Stimulated activated naive CD4-positive, alpha-beta T cell (primary cell): Measurements from ENCODE around the gene NPR3.

ENCODE experiments used
- DNase-seq, 6 experiments: peaks; one replicate each; lab custom pipeline; 2025; lab: John Stamatoyannopoulos, UW

The NPR3 gene, protein sequence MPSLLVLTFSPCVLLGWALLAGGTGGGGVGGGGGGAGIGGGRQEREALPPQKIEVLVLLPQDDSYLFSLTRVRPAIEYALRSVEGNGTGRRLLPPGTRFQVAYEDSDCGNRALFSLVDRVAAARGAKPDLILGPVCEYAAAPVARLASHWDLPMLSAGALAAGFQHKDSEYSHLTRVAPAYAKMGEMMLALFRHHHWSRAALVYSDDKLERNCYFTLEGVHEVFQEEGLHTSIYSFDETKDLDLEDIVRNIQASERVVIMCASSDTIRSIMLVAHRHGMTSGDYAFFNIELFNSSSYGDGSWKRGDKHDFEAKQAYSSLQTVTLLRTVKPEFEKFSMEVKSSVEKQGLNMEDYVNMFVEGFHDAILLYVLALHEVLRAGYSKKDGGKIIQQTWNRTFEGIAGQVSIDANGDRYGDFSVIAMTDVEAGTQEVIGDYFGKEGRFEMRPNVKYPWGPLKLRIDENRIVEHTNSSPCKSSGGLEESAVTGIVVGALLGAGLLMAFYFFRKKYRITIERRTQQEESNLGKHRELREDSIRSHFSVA

DNA sequence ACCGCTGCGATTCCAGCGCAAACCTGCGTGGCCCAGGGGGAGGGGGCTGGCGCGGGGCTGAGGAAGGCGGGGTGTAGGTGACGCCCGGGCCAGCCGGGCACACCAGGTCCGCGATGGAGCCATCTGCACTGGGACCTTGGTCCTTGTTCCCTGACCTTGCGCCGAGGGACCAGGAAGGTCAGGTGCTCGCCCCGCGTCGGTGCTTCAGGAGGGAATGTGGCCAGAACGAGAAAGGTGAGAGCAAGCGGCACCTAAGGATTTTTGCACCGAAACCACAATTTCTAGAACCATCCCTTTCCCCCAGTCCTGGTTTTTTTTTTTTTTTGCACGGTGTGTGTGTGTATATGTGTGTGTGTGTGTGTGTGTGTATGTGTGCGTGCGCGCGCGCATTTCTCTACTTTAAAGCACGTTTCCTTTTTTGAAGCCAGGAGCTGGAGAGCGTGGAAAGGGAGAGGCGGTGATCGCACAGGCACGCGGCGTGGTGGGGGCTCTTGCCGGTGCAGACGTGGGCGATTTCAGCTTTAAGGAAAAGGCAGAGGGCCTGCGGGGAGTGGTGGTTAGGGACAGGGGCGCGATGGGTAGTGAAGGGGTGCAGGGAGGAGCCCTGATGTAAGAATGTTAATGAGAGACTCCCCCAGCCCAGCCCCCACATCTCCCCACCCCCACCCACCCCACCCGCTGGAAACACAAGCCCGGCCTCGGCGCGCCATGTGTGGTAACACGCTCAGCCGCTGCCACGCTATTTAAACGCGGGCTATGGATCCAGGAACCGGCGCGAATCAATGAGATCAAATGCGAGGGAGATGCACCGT is at the start of gene NPR3:
NPR3 (plus strand) TSS at position 772 of the 812 bp plus-strand sequence. CDS start 456 bp downstream, outside the sequence.
- no peak for DNase-seq

DNA sequence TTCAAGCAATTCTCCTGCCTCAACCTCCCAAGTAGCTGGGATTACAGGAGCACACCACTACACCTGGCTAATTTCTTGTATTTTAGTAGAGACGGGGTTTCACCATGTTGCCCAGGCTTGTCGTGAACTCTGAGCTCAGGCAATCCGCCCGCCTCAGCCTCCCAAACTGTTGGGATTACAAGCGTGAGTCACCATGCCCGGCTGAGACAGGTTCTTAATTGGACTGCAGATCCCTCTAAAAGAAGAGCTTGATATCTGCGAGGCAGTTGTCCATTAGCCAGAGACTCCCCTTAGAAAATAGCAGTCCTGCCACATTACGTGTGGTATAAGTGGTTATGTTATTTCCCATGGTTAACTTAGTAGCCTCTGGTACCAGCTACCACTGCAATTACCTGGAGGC is 46.6 kb upstream of the NPR3 start:
- DNase-seq: no peak

DNA sequence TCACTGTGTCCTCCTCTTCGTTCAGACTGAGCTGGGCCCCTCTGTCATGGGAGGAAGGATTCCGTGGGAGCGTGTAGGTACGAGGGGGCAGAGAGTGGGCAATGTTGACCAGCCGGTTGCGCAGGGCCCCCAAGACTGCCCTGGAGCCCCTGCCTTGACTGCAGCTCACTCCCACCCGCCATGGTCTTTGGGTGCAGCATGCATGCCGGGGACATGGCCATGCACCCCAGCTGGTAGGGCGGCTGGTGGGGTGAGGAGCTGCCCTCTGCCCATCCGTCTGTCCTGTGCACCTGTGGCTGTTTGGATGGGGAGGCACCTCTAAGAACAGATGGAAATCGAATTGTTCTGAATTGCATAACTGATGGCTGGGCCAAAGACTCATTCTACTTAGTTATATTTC is 42.6 kb upstream of the NPR3 start:
- no peak for DNase-seq

DNA sequence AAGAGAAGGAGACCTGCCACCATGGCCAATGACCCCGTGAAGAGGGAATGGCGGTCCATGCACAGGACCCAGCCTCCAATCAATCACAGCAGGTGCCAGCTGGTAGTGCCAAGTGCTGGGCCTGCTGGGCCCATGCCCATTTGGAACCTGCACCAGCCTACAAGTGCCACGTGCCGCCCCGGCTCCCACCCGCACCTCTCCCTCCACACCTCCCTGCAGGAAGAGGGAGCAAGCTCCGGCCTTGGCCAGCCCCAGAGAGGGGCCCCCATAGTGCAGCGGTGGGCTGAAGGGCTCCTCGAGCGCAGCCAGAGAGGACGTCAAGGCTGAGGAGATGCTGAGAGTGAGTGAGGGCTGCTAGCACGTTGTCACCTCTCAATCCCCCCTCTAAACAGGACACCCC is 37.8 kb upstream of the NPR3 start:
- DNase-seq: no peak

DNA sequence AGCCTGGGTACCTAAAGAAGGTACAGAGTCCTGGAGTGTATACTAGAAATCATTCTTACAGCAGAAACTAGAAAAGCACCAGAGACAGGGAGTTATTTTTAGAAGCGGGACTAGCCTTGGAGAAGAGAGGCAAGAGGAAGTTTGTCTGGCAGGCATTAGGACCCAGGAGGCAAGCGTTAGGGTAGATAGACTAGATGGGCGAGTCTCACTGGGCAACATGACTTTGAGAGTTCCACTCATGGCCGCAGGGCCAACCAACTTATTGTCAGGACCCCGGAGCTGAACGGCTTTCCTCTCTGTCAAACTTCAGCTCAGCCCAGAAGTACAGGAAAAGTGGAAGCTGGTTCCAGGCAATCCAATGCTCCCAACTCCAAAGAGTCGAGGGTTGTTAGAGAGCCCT is 34.1 kb upstream of the NPR3 start:
- no peak for DNase-seq

DNA sequence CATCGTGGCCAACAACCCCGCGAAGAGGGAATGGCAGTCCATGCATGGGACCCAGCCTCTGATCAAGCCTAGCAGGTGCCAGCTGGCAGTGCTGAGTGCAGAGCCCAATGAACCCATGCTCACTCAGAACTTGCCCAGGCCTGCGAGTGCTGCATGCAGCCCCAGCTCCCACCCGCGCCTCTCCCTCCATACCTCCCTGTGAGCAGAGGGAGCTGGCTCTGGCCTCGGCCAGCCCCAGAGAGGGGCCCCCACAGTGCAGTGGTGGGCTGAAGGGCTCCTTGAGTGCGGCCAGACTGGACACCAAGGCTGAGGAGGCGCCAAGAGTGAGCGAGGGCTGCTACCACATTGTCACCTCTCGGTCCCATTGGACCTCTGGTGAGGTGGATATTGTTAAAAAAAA is 32.6 kb upstream of the NPR3 start:
- no peak for DNase-seq

DNA sequence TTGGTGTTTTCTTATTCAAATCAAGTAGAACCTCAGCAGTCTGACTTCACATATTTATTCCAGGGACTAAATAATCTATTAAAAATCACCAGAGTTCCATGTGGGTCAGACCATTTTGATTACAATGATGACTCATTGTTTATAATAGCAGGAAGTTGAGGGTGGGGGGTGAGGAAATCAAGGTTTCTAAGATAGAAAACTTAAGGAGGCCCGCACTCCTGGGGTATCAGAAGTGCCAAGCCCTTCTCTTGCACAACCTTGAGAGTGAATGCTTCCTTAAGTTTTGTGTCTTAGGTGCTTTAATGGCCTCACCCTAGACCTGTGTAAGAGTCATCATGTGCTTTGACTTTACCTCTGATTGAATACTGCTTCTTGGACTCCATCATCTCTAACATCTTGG is 31.9 kb upstream of the NPR3 start:
- DNase-seq: no peak

DNA sequence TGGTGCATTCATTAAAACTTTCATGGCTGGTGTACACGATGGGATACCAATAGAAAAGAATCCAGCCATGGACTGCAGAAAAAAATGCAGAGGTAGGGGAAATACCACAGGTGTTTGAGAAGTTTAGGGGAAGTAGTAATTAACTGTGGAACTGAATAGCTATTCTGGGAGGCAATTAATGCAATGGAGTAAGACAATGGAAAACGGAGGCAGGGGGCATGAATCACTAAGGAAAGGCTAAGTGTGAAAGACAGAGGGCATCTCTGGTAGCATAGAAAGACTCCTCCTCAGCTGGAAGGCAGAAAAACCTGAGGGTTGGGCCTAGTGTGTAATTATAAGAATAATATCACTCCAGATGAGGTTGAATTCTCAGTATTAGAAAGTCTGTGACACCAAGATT is 30.9 kb upstream of the NPR3 start:
- no peak for DNase-seq

DNA sequence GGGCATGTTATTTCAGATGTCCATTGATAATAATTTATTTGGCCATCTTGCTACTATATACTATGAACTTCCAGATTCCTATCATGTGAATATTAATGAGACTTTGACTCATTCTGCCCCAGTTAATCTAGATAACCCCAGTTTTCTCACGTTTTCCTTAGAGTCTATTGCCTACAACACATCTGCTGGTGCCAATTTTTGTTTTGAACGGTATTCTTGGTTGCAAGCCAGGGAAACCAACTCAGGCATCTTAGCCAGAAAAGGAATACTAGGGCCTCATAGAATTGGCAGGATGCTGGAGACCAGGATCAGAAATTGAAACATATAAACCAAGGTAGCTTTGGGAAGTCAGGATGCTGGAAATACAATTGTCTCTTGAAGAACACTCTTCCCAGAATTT is 28.0 kb upstream of the NPR3 start:
- DNase-seq: no peak

DNA sequence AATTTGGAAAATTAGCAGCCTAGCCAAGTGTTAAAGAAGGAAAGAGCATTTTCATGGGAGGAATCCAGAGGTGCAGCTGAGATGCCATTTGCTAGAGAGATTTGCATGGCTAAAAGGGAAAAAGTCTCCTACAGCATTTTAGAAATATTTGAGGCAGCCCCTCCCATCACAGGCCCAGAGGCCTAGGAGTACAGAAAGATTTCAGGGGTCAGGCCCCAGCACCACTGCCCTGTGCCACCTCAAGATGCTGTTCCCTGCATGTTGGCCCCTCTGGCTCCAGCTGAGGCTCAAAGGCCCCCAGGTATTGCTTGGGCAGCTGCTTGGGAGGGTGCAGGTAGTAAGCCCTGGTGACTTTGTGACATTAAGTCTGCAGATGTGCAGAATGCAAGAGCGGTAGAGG is 26.9 kb upstream of the NPR3 start:
- DNase-seq: no peak

DNA sequence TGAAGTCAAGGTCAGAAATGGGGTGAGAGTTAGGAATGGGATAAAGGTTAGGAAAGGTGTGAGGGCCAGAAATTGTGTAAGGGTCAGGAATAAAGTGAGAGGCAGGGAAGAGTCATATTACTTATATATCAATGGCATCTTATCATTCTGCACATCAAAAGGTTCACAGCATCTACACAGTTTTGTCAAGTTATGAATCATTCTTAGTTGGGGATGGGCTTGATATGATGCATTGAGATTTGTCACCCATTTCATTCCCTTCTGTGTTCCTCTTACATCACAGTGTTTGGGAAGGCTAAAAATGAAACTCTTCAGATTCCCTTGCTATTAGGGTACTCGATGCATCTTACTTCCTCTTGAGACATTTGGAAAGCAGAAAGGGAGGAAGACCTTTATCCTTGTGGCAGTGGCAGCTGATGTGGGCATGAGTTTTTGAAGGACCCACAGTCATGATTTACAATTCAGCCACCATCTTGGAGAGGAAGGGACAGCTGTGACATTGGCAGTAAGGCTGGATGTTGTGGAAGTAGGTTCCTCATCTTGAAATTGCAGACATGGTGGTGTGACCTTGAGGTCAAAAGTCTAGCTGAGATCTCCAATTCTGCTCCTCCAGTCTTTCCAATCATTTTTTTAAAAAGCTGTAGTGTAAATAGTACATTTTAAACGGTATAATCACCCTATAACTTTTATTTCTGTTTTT is 24.2 kb upstream of the NPR3 start:
- DNase-seq: no peak

DNA sequence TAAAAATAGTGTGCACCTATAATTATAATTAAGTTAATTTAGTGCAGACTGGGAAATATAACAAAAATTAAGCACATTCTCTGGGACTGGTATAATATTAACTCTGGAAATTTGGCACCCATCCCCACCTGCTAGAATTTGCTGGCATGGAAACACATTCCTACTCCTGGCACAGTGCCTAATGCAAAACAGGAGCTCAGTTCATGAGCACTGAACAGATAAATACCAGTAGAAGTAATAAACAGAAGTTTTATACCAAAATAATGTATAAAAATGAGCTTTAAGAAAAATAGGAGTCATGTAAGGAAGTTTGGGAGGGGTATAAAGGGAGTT is 23.7 kb upstream of the NPR3 start:
- DNase-seq: no peak

DNA sequence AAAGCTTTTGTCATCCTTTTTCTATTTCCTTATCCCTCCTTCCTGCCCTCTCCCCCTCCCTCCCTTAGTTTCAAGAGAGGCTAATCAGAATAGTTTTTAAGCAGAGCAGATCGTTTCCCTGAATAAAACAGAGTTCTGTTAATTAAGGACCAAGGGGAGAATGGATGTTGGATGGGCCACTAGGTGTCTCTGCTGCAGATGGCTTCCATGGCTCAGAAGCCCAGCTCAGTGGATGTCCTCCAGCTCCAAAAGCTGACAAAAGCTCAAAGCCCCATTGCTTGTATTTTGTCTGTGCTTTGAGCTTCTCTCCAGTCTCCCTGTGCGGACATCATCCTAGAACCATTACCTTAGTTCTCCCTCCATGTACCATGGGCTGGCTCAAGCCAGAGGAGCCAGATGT is 21.0 kb upstream of the NPR3 start:
- DNase-seq: no peak

DNA sequence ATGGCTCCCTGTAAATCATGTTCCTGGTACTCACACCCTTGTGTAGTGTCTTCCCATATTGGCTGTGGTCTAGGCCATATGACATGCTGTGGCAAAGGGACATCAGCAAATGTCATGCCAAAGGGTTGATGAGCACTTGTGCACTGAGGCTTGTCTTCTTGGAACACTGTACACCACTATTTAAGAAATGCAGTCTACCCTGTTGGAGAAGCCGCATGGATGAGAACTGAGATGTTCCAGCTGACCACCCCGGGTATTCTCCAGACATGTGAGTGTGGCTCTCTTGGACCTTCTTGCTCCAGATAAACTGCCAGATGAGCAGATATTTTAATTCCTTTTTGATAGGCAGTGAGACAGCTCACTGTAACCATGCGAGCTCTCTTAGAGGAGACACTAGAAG is 20.5 kb upstream of the NPR3 start:
- no peak for DNase-seq

DNA sequence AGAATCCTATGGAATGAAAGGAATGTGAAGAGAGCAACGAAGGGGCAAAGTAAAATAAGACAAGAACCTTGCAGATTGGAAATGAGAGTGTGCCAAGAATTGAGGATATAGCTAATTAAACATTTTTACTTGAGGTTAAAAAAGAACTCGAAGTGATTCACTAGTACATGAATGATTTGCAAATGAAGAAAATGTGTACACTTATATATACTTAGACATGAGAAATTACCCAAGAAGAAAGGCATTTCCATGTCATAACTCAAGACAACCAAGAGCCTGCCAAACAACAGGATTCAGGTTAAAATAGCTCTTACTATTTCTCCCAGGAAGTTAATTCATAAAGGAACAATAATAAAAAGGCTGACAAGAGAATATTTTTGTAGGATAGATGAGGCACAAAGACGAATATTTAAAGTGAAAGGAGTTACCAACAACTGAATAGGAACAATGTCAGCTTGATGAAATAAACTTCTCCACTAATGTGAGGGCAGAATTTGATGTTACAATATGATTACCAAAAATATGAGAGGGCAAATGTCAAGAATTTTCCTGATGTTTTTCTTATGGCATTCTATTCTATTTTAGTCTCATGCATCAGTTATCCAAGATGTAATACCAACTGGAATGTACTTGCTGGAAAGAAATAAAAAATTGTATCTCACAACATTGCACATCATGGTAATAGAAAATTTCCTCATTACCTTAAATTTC is 18.9 kb upstream of the NPR3 start:
- DNase-seq: no peak

DNA sequence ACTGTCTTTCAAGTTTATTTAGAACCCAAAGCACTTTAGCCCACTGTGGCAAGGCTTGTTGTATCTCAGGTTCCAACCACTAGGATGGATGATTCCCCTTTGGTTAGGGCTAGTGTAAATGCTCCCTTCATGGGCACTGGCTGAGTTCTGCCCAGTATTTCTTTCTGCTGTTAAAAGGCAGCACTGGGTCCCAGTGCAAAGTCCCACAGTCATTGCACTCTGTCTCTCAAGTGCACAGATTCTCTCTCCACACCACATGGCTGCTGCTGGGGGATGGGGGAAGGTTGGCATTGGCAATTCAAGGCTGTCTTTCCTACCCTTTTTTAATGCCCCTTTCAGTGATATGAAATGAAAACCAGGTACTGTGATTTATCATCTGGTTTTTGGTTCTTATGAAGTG is 7.2 kb upstream of the NPR3 start:
- DNase-seq: no peak

DNA sequence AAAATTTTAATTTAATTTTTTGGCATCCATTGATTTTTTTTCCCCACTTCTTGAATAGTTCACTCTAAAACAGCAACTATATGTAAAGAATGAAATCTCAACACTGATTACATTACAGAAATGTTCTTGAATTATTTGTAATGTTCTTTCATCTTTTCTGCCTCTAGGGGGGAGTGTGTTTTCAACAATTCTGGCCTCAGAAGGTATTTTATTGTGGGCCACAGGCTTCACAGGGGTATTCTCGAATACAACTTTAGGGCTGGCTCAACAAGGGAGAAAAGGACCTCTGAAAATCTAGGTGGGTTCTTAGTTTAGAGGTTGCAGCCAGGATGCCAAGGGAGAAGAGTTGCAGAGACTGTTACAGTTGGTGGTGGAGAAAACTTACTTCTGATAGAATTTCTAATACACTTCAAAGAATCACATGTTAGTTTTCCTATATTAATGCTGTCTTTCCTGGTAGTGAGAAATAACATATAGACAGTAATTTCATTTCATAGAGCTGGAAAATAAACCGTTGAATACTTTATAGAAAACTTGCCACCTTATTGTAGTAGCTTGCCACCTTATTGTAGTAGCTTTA is 3.6 kb upstream of the NPR3 start:
- no peak for DNase-seq

DNA sequence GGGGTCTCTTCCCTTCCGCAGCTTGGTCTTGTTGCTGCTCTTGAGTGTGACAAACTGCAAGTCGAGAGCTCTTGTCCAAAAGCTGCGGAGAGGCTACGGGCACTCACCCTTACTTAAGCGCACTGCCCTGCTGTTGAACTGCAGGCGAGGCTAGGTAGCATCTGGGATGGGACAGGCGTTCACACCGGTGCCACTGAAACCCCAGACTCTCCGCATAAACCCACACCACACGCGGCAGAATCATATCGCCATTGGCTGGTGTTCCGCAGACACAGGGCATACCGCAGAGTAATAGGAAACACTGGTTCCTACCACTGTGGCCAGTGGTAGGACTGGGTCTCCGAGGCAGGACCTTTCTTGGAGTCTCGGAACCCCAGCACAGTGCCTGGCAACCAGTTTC is 2.2 kb upstream of the NPR3 start:
- no peak for DNase-seq

DNA sequence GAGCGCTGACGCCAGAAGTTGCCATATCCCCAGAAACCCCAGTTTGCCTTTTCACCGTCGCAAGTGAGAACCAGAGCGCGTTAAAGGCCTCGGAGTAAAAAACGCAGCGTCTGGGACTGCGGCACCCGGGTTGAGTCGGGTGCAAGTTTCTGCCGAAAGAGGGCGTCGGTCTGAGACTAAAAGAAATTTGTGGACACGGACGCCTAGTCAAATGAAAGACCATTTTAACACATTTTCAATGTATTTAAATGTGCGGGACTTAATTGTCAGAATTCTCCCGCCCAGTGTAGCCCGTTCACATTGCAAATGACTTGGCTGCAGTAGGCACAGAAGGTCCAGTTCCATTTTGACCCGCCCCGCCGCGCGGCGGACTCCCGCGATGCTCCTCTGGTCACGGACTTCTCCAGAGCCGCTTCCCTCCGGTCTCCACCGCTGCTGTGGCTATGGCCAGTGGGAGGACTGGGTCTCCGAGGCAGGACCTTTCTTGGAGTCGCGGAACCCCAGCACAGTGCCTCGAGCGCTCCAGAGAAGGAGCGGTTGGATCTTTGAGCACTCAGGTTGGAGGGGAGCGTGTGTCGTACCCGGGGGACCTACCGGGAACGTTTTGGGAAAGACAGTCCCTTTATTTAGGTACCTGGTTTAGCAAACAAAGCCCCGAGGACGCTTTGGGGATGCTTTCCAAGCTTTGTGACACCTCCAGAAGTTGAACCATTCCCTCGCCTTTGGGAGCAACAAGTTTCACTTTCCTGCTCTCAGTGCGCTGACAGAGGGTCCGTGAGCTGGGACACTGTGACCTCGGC is 1.2 kb upstream of the NPR3 start:
- DNase-seq: no peak

DNA sequence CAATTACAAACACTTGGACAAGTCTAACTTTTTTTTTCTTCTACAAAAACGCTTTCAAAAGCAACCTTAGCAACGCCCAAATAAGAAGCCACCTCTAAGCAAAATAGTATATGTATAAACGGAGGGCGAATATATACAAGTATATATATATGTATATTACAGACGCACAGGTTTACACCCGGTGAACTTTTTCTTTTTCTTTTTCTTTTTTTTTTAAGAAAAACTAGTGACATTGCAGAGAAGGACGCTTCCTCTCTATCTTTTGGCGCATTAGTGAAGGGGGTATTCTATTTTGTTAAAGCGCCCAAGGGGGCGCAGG is 200 bp downstream of the NPR3 start:
- no peak for DNase-seq
